HepG2 (cell line): ENCODE measurements around the gene IFI27. TPM values are rescaled to one million over a fixed set of nuclear protein-coding genes. Genes with fewer than 3 reads are reported as not detected.
A peak's percentile ranks its signal among the peaks of the same experiment; 100 is the strongest.

Source experiments
- ASH2L ChIP-seq: fragments of 300-600, 200-600 bp; sonication (generic); IDR thresholded peaks from 2 replicates; pipeline ENCODE4 v1.7.0; 2017; ENCODE audit warnings: low read depth, mild to moderate bottlenecking, moderate library complexity, mixed read lengths, low read length; ENCODE audit not compliant: insufficient read length
- CREM ChIP-seq, 2 experiments: sonication (generic) in 1 of 2; formaldehyde crosslinking in 1 of 2; IDR thresholded peaks; 2 replicates each; pipeline versions ENCODE4 v1.4.0 to v1.6.1; 2016 to 2020; ENCODE audit warnings: antibody characterized with exemption in 1 of 2, mild to moderate bottlenecking in 1 of 2, missing genetic modification reagents in 1 of 2
- ETV5 ChIP-seq: IDR thresholded peaks from 2 replicates; pipeline ENCODE4 v1.6.1; 2018; ENCODE audit warnings: missing biosample characterization, missing genetic modification reagents, inconsistent platforms, borderline replicate concordance
- KDM3A ChIP-seq: IDR thresholded peaks from 2 replicates; pipeline ENCODE4 v1.6.1; 2018; ENCODE audit warnings: low read depth, missing compliant biosample characterization
- NFRKB ChIP-seq: fragments of 450-650 bp; IDR thresholded peaks from 2 replicates; pipeline ENCODE4 v1.6.1; 2017
- NFYC ChIP-seq: IDR thresholded peaks from 2 replicates; pipeline ENCODE4 v1.6.1; 2016; ENCODE audit warnings: missing genetic modification reagents, missing compliant biosample characterization
- PRDM4 ChIP-seq: sonication (generic); formaldehyde crosslinking; IDR thresholded peaks from 2 replicates; pipeline ENCODE4 v1.9.0; 2021; ENCODE audit warnings: missing genetic modification reagents, borderline replicate concordance
- SIN3B ChIP-seq: fragments of 150-350 bp; IDR thresholded peaks from 2 replicates; pipeline ENCODE4 v1.6.1; 2014; ENCODE audit warnings: low read length
- ZBTB40 ChIP-seq, 2 experiments: fragments of 450-650 bp in 1 of 2; sonication (generic) in 1 of 2; formaldehyde crosslinking in 1 of 2; IDR thresholded peaks; 2 replicates each; pipeline versions ENCODE4 v1.6.1 to v1.8.0; 2016 to 2022; ENCODE audit warnings: antibody characterized with exemption in 1 of 2, mild to moderate bottlenecking in 1 of 2, missing genetic modification reagents in 1 of 2
- ZFP91 ChIP-seq: sonication (generic); formaldehyde crosslinking; IDR thresholded peaks from 2 replicates; pipeline ENCODE4 v1.9.0; 2022; ENCODE audit warnings: missing genetic modification reagents, mild to moderate bottlenecking, borderline replicate concordance
- ZMAT5 ChIP-seq: sonication (generic); formaldehyde crosslinking; IDR thresholded peaks from 2 replicates; pipeline ENCODE4 v1.5.0; 2020; ENCODE audit warnings: mild to moderate bottlenecking, low read depth, missing genetic modification reagents, borderline replicate concordance
- ZNF282 ChIP-seq: fragments of 450-650 bp; IDR thresholded peaks from 2 replicates; pipeline ENCODE4 v1.6.1; 2018; ENCODE audit not compliant: partially characterized antibody
- ZNF501 ChIP-seq: sonication (generic); formaldehyde crosslinking; IDR thresholded peaks from 2 replicates; pipeline ENCODE4 v1.5.1; 2020; ENCODE audit warnings: mild to moderate bottlenecking, moderate library complexity, missing genetic modification reagents
- ZNF766 ChIP-seq: sonication (generic); formaldehyde crosslinking; IDR thresholded peaks from 2 replicates; pipeline ENCODE4 v1.5.0; 2020; ENCODE audit warnings: missing genetic modification reagents, borderline replicate concordance
- polyA plus RNA-seq, 8 experiments: library from polyadenylated mRNA; depleted of rRNA in 3 of 8; stranded (reverse) in 7 of 8; unstranded in 1 of 8; fragments of >200 nt; fragmentation: Illumina TruSeq in 4 of 8; extraction: Trizol in 4 of 8; gene quantifications; 2 replicates each; pipeline versions ENCODE4 v1.2.1 to v1.2.3, GENCODE V29; 2011 to 2016; ENCODE audit warnings: low read depth in 4 of 8, missing spikeins in 1 of 8, mixed read lengths in 1 of 8; ENCODE audit not compliant: insufficient read depth in 1 of 8
- total RNA-seq, 5 experiments: library from RNA; depleted of rRNA; stranded (reverse); fragments of >200 nt; fragmentation: Illumina TruSeq; extraction: Trizol; gene quantifications; 2 replicates each; pipeline ENCODE4 v1.2.3, GENCODE V29; 2016; ENCODE audit warnings: low read depth in 1 of 5

The IFI27 gene
- total and polyA plus RNA-seq, 2 of the 13 experiments (the other 11 are each of a cell fraction or from before 2014, with no cell fraction given): 1.2 to 1.7 TPM

- TF ChIP-seq ZNF501 (CRISPR knock-in tag): peak; percentile 74; the same call in 1 of the 2 replicates
- TF ChIP-seq NFYC: peak; percentile 93
- no peak for TF ChIP-seq ZNF282
- peak; percentile 35; the same call in 1 of the 2 replicates for TF ChIP-seq ZBTB40 (IDR thresholded peaks at IDR 0.05)
- peak; percentile 59; the same call in 1 of the 2 replicates for TF ChIP-seq ZBTB40 (CRISPR knock-in tag; IDR thresholded peaks at IDR 0.05)
- peak; percentile 87 for TF ChIP-seq ZFP91 (CRISPR knock-in tag)
- TF ChIP-seq PRDM4 (CRISPR knock-in tag): no peak
- TF ChIP-seq CREM (IDR thresholded peaks at IDR 0.05): peak; percentile 66; the same call in 1 of the 2 replicates
- no peak for TF ChIP-seq CREM (CRISPR knock-in tag; IDR thresholded peaks at IDR 0.05)
- no peak for TF ChIP-seq NFRKB
- TF ChIP-seq KDM3A: no peak
- TF ChIP-seq ZMAT5 (CRISPR knock-in tag): 0 out of 2 replicates have a peak, but pooled peaks have one; percentile 79
- peak; percentile 66; the same call in 1 of the 2 replicates for TF ChIP-seq ETV5 (CRISPR knock-in tag)
- no peak for TF ChIP-seq SIN3B
- peak; percentile 88 for TF ChIP-seq ASH2L
- 0 out of 2 replicates have a peak, but pooled peaks have one; percentile 42 for TF ChIP-seq ZNF766 (CRISPR knock-in tag)
Measured at GRCh38 chr14:94080621-94081385, 29.7 kb upstream of the IFI27 start, which contains the start of the genes DDX24 and IFI27L1 (continued).
